Hematopoietic multipotent progenitor cell treated with erythropoietin and hydrocortisone succinate and interleukin-3 and kit ligand, for 15 days (in vitro differentiated cells): ENCODE data around the gene PLEKHG3.

Source experiments
- DNase-seq: peaks from one replicate; pipeline ENCODE4 v3.0.0-alpha.2; 2015; ENCODE audit warnings: low spot score

Gene PLEKHG3

GRCh38 chr14:64747327-64747726 lies 43.1 kb downstream of the PLEKHG3 start:
- DNase-seq, result no peak

GRCh38 chr14:64748521-64748920 lies 44.3 kb downstream of the PLEKHG3 start:
- DNase-seq, result no peak

- DNase-seq, result no peak
Measured at GRCh38 chr14:64748995-64749714, 44.9 kb downstream of the PLEKHG3 start.

- DNase-seq, result no peak
Measured at GRCh38 chr14:64752909-64753308, 48.7 kb downstream of the PLEKHG3 start.

GRCh38 chr14:64753374-64753773 lies 49.1 kb downstream of the PLEKHG3 start:
- DNase-seq, result no peak

- DNase-seq, result no peak
Measured at GRCh38 chr14:64753999-64754398, 49.8 kb downstream of the PLEKHG3 start.

- no peak for DNase-seq
Measured at GRCh38 chr14:64754685-64755084, 50.5 kb downstream of the PLEKHG3 start.

GRCh38 chr14:64755781-64756221 lies 51.6 kb downstream of the PLEKHG3 start:
- DNase-seq, result no peak

- DNase-seq, result no peak
Measured at GRCh38 chr14:64756712-64757111, 52.5 kb downstream of the PLEKHG3 start.

GRCh38 chr14:64757601-64758000 lies 53.4 kb downstream of the PLEKHG3 start:
- no peak for DNase-seq

GRCh38 chr14:64758025-64758521 lies 53.8 kb downstream of the PLEKHG3 start:
- no peak for DNase-seq

GRCh38 chr14:64758691-64759554 lies 54.7 kb downstream of the PLEKHG3 start:
- DNase-seq, result peak; percentile 10

GRCh38 chr14:64759555-64759938 lies 55.3 kb downstream of the PLEKHG3 start:
- no peak for DNase-seq

GRCh38 chr14:64760146-64760755 lies 56.0 kb downstream of the PLEKHG3 start:
- peak; percentile 76 for DNase-seq

GRCh38 chr14:64760916-64761315 lies 56.7 kb downstream of the PLEKHG3 start:
- no peak for DNase-seq

GRCh38 chr14:64761441-64762043 lies 57.3 kb downstream of the PLEKHG3 start:
- peak; percentile 76 for DNase-seq

- peak; percentile 93 for DNase-seq
Measured at GRCh38 chr14:64762044-64763034, 58.1 kb downstream of the PLEKHG3 start.

GRCh38 chr14:64763085-64763782 lies 59.0 kb downstream of the PLEKHG3 start:
- no peak for DNase-seq

- DNase-seq, result no peak
Measured at GRCh38 chr14:64763801-64764621, 59.8 kb downstream of the PLEKHG3 start.
